ENCODE measurements around the gene NPC2.

Gene NPC2

GRCh38 chr14:74518221-74518620 is 25.1 kb upstream of the NPC2 start:
- no peak for DNase-seq

DNA sequence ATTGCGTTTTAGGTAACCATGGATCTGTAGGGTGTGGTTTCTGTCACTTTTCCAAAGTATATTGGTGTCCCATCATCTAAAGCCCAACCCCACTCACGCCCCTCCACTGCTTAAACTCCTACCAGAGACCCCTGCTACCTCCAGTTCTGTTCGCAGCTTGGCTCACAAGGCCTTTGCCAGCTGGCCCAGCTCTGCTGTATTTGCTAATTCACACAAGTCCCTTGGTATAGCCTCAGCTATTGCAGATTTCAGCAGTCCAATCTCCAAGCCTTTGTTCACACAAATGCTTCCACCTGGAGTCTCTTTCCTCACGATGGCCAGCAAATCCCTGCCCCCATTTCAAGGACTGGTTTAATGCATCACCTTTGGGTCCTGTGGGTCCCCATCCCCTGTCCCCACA is 24.6 kb upstream of the NPC2 start:
- DNase-seq: no peak

DNA sequence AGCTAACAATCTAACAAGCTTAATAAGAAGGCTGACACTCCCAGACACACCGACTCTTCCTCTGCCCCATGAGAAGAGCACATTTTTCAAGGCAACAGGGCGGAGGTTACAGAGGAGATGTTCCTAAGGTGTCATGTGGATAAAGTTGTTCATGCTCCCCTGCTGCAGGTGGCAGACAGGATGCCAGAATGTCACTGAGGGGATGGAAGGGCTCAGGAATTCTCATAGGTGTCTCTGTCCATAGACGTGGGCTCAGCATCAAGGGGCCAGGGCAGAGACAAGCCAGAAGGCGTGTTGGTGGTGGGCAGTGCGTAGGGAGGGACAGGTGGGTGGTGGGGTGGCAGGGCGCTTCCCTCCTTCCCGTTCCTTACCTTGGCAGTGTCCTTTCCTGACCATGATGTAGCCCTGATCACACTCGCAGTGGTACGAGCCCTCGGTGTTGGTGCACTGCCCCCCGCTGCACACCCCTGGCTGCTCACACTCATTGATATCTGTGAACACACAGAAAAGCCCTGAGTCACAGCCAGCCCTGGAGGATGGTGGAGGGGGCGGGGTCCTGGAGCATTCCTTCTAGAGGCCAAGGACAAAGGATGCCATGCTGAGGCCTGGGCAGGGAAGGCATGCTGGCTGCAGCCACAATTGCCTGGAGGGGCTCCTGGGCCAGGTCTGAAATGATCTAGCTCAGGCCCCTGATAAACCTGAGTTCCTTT is 23.5 kb upstream of the NPC2 start:
- DNase-seq: no peak

DNA sequence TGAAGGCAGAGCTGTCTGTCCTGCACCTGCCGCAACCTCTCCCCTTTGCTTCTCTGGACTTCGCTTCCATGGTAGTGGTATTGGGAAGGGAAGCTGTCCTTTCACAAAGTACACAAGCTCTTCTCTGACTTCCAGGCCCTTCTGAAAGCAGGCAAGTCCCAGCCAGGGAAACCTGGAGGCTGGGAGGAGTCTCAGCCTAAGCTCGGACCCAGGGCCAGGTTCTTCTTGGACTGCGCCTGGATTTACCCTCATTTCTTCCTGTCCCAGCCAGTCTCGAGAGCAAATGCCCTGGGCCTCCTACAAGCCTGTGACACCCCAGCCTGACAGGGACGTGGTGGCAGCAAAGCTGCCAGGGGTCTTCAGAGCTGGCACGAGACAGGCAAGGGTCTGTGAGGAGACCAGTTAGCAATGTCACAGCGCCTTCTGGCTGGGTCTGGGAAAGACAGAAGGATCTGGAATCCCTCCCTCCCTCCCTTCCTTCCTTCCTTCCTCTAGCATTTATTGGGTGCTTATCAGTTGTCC is 22.8 kb upstream of the NPC2 start:
- no peak for DNase-seq

DNA sequence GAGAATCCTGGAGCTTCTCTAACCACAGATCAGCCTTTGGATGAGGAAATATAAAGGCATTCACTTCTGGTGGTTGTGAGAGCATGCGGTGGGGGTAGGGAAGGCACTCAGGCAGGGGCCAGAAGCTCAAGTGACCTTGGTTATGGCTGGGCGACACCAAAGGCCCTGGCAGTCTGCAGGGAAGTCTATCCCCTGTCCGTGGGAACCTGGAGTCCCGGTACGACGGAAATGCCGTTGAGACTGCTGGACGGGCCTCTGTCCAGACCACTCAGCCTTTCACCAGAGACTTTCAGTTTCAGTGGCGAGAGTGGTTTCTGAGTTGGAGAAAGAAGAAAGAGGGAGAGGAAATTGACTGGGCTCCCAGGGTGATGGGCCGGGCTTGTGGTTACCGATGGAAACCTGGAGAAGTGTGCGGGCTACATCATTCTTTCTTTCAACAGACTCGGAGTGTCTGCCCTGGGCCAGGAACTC is 21.4 kb upstream of the NPC2 start:
- no peak for DNase-seq

DNA sequence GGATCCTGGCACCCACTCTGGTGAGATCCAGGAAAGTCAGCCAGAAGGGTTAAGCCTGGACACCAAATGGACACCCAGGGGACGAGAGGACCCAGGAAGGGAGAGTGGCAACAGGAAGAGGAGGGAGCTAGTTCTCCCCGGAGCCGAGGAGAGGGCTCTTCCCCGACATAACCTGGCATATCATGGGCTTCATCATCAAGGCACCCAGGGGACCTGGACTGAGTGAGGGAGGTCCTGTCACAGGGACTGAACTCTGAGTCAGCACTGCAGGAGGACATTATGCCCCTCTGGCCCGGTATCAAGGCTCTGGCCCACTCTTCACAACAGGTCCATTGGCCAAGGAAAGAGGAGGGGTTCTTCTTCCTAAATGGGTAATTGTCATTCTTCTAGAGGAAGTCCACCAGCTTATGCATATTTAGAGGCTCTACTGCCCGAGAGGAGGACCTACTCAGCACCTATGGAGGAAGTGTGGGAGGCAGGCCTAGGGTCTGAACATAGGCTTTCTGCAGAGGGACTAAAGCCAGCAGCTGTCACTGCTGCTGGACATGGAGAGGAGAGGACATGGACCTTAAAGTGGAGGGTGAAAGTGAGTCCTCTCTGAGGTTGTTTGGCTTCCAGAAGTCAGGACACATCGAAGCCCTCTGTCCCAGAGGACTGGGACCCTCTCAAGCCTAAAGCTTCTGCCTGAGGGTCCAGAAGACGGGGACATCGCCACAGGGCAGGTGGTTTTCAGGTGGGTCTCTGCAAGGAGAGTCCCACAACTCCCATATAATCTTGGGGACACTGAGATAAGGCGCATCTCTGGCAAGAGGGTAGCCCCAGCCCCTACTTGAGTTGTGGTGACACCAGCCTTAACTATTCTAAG is 19.1 kb upstream of the NPC2 start:
- no peak for DNase-seq

DNA sequence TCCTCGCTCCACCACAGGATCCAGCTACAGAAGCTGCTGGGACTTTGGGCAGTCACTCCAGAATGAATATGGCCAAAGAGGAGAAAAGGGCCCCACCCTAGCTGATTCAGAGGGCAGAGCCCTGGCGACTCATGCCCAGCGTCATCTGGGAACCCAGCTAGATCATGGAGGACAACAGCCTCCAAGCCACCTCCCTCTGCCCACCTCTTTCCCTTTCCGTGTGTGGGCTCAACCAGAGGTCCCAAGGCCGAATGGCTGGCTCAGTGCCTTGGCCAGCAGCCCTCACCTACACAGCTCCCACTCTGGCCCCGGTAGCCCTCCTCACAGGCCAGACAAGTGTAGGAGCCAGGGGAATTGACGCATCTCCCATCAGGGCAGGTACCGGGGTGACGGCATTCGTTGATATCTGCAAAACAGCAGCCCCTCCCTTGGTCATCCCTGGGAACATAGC is 17.9 kb upstream of the NPC2 start:
- no peak for DNase-seq

- DNase-seq: no peak
Measured at GRCh38 chr14:74510223-74510931, 17.3 kb upstream of the NPC2 start.

- no peak for DNase-seq
Measured at GRCh38 chr14:74509587-74510222, 16.6 kb upstream of the NPC2 start.

DNA sequence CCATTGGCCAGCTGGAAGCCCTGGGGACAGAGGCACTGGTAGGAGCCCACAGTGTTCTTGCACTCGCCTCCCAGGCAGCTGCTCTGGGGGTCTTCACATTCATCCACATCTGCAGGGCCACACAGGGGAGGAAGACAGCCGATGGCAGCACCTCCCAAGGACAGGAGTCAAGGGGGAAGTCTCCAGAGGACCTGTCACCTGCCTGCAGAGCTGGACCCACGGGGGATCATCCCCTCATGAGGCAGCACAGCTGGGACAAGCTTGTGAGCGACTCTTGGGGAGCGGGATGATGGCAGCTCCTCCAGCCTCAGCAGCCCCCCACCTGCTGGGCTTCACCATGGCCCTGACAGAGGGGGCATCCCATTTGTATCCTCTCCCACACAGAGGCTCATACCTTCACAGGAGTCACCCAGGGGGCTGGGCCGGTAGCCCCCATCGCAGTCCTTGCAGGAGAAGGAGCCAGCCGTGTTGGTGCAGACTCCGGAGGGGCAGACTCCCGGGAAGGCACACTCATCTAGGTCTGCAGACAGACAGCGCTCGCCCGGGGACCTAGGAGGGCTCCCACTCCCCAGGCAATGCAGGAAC is 15.8 kb upstream of the NPC2 start:
- DNase-seq: no peak

- DNase-seq: no peak
Measured at GRCh38 chr14:74508292-74508731, 15.2 kb upstream of the NPC2 start.

DNA sequence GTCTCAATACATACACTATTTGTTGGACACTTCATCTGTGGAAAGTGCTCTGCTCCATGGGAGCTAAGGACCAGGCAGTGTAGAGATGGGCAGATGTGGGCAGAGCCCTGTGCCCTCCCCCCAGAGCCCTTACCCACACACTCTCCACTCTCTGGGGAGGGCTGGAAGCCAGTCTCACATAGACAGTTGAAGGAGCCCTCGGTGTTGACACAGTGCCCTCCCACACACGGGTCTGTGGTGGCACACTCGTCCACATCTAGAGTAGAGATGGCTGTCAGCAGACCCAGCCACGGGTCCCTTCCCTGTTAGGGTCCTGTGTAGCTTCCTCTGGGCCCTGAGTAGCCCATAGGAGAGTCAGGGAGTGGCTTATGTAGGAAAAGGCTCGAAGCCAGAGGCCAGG is 14.7 kb upstream of the NPC2 start:
- DNase-seq: no peak

- DNase-seq: no peak
Measured at GRCh38 chr14:74507085-74507484, 14.0 kb upstream of the NPC2 start.

DNA sequence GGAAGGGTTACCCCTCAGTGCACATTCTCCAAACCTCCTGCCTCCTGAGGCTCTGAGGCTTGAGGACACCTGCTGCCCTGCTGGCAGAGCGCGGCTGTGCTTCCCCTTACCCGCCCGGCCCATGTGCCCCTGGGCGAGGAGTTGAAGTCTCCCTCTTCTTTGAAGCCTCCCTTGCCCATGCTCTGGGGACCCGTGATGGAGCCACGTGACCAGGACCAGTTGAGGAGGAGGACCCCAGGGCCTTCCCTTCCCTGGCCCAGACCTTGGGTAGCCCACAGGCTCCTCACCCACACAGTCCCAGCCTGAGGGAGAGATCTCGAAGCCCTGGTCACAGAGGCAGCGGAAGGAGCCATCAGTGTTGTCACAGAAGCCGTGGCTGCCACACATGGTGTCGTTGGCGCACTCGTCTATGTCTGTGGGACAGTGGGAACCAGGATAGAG is 13.3 kb upstream of the NPC2 start:
- no peak for DNase-seq

- no peak for DNase-seq
Measured at GRCh38 chr14:74505831-74506230, 12.7 kb upstream of the NPC2 start.

DNA sequence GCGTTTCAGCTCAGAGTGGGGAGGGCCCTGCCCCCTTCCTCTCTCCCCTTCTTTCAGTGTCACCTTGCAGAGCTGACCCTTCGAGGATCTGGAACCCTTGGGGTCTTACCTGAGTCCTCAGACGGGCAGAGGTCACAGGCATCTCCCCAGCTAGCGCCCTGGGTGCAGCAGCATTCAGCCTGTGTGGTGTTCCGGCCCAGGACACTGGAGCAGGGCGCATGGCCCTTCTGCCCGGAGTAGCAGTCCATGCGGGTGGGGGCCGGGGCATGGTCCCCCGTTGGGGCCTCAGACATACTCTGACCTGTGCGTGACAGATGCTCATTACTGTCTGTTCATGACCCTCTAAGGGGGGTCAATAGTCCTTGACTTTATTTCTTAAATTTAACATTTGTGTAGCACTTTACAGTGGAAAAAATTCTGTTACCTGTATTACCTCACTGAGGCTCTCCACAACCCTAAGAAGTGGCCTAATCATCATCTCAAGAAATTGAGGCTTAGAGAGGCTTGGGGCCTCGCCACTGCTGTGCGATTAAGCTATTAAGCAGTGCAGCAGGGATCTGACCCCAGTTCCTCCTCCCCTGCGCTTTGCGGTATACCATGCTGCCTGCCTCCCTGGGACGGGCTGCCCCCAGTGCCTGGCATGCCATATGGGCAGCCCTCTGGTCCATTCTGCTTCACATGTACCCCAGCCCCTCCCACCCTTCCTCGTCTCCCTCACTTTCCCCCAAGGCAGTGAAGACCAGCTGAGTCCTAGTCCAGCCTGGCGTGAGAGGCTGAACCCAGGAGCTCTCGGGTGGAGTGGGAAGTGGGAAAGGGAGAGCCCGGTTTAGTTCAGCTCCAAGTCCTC is 12.0 kb upstream of the NPC2 start:
- DNase-seq: no peak

DNA sequence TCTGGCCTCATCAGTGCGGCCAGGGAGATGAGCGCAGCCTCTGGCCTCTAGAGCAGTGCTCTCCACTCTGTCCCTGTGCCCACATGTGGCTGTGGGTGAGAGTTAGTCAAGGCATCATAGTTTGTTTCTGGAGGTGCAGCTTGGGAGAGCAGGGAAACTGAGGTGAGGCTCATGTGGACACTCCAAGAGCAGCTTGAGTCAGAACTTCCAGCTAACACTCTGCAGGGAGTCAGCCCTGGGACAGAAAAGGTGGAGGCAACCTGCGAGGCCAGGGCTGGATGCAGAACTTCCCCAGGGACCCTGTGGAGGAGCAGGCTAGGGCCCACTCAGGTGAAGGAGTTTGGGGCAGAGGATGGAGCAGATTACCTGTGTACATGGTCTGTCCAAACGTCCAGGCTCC is 11.3 kb upstream of the NPC2 start:
- DNase-seq: no peak

DNA sequence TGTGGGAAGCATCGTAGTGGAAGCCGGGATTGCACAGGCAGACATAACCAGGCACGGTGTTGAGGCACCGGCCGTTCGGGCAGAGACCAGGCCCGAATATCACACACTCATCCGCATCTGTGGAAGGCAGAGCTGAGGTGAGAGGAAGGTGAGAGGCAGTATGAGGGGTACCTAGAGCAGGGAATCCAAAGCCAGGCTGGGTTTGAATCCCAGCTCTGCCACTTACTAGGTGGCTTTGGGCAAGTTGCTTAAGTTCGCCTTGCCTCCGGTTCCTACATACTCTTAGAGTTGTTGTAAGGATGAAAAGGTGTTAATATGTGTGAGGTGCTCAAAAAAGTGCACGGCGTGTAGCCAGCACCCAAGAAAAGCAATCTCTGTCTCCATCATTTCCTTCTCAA is 10.8 kb upstream of the NPC2 start:
- DNase-seq: no peak

DNA sequence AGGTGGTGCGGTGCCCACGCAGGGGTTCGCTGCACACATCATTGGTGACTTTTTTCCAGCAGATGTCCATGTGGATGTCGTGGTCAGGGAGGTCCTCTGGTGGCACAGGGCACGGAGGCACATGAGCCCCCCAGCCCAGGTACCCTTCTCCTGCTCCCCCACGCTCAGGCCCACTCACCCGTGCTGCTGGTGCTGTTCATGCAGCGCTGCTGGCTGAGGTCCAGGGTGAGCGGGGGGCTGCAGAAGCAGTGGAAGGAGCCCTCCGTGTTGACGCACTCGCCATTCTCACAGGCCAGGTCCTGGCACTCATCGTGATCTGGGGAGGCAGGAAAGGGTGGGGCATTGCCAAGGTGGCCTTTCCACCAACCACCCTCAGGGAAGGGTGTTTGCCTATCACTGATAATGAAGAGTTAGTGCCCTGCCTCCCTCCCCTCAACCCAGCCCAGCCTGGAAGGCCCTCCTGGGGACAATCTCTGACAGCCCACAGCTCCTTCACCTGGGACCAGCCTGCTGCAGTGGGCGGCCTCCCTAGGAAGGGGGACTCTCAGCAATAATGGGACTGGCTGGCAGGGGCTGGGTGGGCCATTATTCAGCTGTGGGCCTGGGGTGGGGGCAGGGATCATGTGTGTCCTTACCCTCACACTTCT is 10.3 kb upstream of the NPC2 start:
- no peak for DNase-seq

DNA sequence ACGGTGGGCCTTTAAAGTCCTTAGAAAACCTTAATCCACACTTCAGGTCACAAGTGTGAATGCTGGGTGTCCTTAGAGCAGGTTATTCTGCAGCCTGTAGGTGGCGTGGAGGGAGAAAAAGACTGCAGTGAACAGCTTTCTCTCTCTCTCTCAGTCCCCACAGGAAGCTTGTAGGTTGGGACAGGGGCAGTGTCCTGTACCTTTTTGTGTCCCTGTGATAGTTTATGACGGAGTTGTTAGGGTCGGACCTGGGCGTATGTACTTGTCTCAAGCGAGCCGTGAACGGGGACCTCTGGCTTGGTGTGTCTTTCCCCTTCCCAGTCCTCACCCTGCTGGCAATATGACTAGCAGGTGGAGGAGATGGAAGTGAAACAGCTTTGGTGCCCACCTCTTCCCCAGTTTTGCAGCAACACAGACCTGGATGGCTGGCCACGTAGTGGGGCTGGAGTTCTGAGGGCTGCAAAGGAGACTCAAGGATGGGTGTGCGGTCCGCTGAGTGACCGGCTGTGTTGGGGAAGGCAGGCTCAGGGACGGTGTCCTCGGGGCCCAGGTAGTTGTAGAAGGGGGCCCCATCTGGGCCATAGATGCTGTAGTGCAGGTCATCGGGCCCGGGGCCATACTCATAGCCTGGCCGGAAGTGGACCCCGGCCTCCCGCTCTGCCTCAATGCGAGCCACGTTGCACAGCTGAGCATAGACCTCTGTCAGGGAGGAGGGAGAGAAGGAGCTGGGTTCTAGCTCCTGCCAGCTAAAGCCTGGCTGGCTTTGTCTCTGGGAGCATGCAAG is 9.3 kb upstream of the NPC2 start:
- DNase-seq: peak in 1 of 2 donors; percentile 26

Data from hippocampal formation (tissue), 2 donors.